HEK293 (cell line): ENCODE results near the gene CDC42BPA.

Experiments
- CTCF ChIA-PET: fragments of 350-600 bp; formaldehyde crosslinking; extraction: SDS; loops from one replicate; lab custom pipeline; 2021; ENCODE audit warnings: antibody characterized with exemption; lab: Yijun Ruan, JAX
- POLR2A ChIA-PET: fragments of 300-600 bp; formaldehyde crosslinking; extraction: SDS; loops from one replicate; lab custom pipeline; 2020; ENCODE audit warnings: antibody characterized with exemption, inconsistent platforms; lab: Yijun Ruan, JAX
- H3K27ac ChIP-seq: fragments of 200-500 bp; sonication (Bioruptor generic); 2 replicates; pipeline ENCODE4 v1.5.1; 2014; ENCODE audit warnings: low read depth, low read length, control low read depth, inconsistent platforms; ENCODE audit errors: extremely low read depth
- H3K36me3 ChIP-seq, 2 experiments: fragments of 200-500 bp in 1 of 2; sonication (Bioruptor generic) in 1 of 2; 1 replicate in 1 of 2; 2 replicates in 1 of 2; pipeline ENCODE4 v1.5.1; 2014 to 2017; ENCODE audit warnings: inconsistent platforms in 2 of 2, low read length in 2 of 2; ENCODE audit not compliant: control insufficient read depth in 2 of 2, insufficient read depth in 1 of 2
- H3K4me1 ChIP-seq: fragments of 200-500 bp; sonication (Bioruptor generic); 2 replicates; pipeline ENCODE4 v1.5.1; 2014; ENCODE audit warnings: mild to moderate bottlenecking, low read length, inconsistent platforms; ENCODE audit not compliant: control insufficient read depth, insufficient read depth
- H3K4me3 ChIP-seq: 2 replicates; pipeline ENCODE4 v1.5.1; 2011; ENCODE audit warnings: low read depth, mild to moderate bottlenecking, control low read depth, low read length, moderate library complexity
- H3K9me3 ChIP-seq: fragments of 200-500 bp; sonication (Bioruptor generic); 2 replicates; pipeline ENCODE4 v1.5.1; 2014; ENCODE audit warnings: low read depth, low read length, inconsistent platforms; ENCODE audit not compliant: control insufficient read depth, insufficient read depth
- BCL11B ChIP-seq: fragments of 450-650 bp; formaldehyde crosslinking; IDR thresholded peaks from 2 replicates; pipeline ENCODE4 v1.5.1; 2016; ENCODE audit warnings: low read depth, missing biosample characterization, missing genetic modification characterization
- EGR2 ChIP-seq: fragments of 450-650 bp; formaldehyde crosslinking; IDR thresholded peaks from 2 replicates; pipeline ENCODE4 v1.5.1; 2016; ENCODE audit warnings: low read depth, missing biosample characterization, missing genetic modification characterization
- REPIN1 ChIP-seq: fragments of 450-650 bp; formaldehyde crosslinking; IDR thresholded peaks from 2 replicates; pipeline ENCODE4 v1.5.1; 2017; ENCODE audit warnings: missing biosample characterization, missing genetic modification characterization, low read depth
- SCRT1 ChIP-seq: fragments of 450-650 bp; formaldehyde crosslinking; IDR thresholded peaks from 2 replicates; pipeline ENCODE4 v1.5.1; 2016; ENCODE audit warnings: missing biosample characterization, missing genetic modification characterization, borderline replicate concordance
- YY2 ChIP-seq: fragments of 450-650 bp; formaldehyde crosslinking; IDR thresholded peaks from 2 replicates; pipeline ENCODE4 v1.5.1; 2016; ENCODE audit warnings: missing biosample characterization, missing genetic modification characterization
- ZFP3 ChIP-seq: fragments of 450-650 bp; formaldehyde crosslinking; IDR thresholded peaks from 2 replicates; pipeline ENCODE4 v1.5.1; 2016; ENCODE audit warnings: low read depth, missing biosample characterization, missing genetic modification characterization
- ZNF114 ChIP-seq: fragments of 450-650 bp; formaldehyde crosslinking; IDR thresholded peaks from 2 replicates; pipeline ENCODE4 v1.5.0; 2017; ENCODE audit warnings: missing biosample characterization, missing genetic modification characterization
- ZNF2 ChIP-seq: fragments of 450-650 bp; formaldehyde crosslinking; IDR thresholded peaks from 2 replicates; pipeline ENCODE4 v1.5.1; 2016; ENCODE audit warnings: missing biosample characterization, missing genetic modification characterization
- ZNF202 ChIP-seq: fragments of 450-650 bp; formaldehyde crosslinking; IDR thresholded peaks from 2 replicates; pipeline ENCODE4 v1.5.1; 2016; ENCODE audit warnings: missing biosample characterization, missing genetic modification characterization, borderline replicate concordance
- ZNF239 ChIP-seq: fragments of 450-650 bp; formaldehyde crosslinking; IDR thresholded peaks from 2 replicates; pipeline ENCODE4 v1.5.1; 2016; ENCODE audit warnings: missing biosample characterization, missing genetic modification characterization
- ZNF596 ChIP-seq: fragments of 450-650 bp; IDR thresholded peaks from 2 replicates; pipeline ENCODE4 v1.5.0; 2018; ENCODE audit warnings: missing biosample characterization, mild to moderate bottlenecking, missing genetic modification characterization, moderate library complexity
- ZNF624 ChIP-seq: fragments of 450-650 bp; formaldehyde crosslinking; IDR thresholded peaks from 2 replicates; pipeline ENCODE4 v1.5.1; 2017; ENCODE audit warnings: missing biosample characterization, missing genetic modification characterization
- ZSCAN30 ChIP-seq: fragments of 450-650 bp; IDR thresholded peaks from 2 replicates; pipeline ENCODE4 v1.5.1; 2018; ENCODE audit warnings: missing biosample characterization, mild to moderate bottlenecking, missing genetic modification characterization, moderate library complexity
- TF ChIP-seq, protein P1 (sequence below): fragments of 450-650 bp; formaldehyde crosslinking; IDR thresholded peaks from 2 replicates; pipeline ENCODE4 v1.5.1; 2016; ENCODE audit warnings: missing biosample characterization, missing genetic modification characterization
- TF ChIP-seq, protein P2 (sequence below): fragments of 450-650 bp; formaldehyde crosslinking; IDR thresholded peaks from 2 replicates; pipeline ENCODE4 v1.5.1; 2016; ENCODE audit warnings: missing biosample characterization, missing genetic modification characterization
- TF ChIP-seq, protein P3 (sequence below): fragments of 450-650 bp; formaldehyde crosslinking; IDR thresholded peaks from 2 replicates; pipeline ENCODE4 v1.5.1; 2017; ENCODE audit warnings: missing biosample characterization, missing genetic modification characterization
- TF ChIP-seq, protein P4 (sequence below): fragments of 450-650 bp; IDR thresholded peaks from 2 replicates; pipeline ENCODE4 v1.5.1; 2018; ENCODE audit warnings: missing biosample characterization, mild to moderate bottlenecking, missing genetic modification characterization
- TF ChIP-seq, protein P5 (sequence below): fragments of 450-650 bp; formaldehyde crosslinking; IDR thresholded peaks from 2 replicates; pipeline ENCODE4 v1.5.1; 2016; ENCODE audit warnings: missing biosample characterization, missing genetic modification characterization

CDC42BPA gene

DNA sequence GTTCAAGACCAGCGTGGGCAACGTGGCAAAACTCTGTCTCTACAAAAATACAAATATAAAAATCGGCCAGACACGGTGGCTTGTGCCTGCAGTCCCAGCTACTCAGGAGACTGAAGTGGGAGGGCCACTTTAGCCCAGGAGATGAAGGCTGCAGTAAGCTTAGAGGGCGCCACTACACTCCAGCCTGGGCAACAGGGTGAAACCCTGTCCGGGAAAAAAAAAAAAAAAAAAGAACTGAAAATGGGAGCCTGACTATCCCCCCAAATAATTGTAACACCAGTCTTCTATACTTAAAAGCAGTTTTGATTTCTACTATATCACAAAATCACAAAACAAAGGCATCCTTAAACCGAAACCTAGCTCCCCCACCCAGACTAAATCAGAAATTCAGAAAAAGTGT, 60.3 kb downstream of the CDC42BPA start:
- Histone ChIP-seq H3K27ac (no peak overlapping the region), H3K4me1 (peaks cover 3% of the 10 kb centered on the region; the same call in 1 of the 2 replicates), H3K4me3 (no peak overlapping the region), H3K36me3 (no peaks in the 10 kb centered on the region), H3K9me3 (no peaks in the 10 kb centered on the region)
- ChIA-PET CTCF (no interaction called here), POLR2A (no interaction called here)
- TF ChIP-seq SCRT1 (tag by site-specific recombination): peak; percentile 54; the same call in 1 of the 2 replicates
- TF ChIP-seq, protein P1, sequence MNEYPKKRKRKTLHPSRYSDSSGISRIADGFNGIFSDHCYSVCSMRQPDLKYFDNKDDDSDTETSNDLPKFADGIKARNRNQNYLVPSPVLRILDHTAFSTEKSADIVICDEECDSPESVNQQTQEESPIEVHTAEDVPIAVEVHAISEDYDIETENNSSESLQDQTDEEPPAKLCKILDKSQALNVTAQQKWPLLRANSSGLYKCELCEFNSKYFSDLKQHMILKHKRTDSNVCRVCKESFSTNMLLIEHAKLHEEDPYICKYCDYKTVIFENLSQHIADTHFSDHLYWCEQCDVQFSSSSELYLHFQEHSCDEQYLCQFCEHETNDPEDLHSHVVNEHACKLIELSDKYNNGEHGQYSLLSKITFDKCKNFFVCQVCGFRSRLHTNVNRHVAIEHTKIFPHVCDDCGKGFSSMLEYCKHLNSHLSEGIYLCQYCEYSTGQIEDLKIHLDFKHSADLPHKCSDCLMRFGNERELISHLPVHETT (tag by site-specific recombination): no peak

DNA sequence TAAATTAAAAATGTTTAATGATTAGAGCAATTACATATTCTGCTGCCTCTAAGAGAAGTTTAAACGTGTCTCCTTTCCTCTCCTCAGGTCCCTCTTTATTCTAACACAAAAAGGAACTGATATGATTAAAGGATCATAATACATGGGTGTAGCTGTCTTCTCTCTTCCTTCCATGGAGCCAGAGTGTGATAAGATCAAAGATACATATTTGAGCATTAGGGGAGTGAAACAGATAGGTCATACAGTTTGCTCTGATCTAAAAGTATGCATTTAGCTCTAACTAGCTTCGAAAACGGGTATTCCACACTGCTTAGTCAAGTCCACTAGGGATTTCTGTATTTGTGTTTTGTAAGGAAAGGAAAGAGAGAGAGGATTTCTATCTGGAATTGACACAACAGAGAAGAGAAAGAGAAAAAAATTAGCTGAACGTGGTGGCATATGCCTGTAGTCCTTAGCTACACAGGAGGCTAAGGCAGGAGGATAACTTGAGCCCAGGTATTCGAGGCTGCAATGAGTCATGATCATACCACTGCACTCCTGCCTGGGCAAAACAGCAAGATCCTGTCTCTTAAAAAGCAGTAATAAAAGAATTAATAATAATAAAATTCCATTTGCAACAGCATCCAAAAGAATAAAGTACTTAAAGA, 63.1 kb downstream of the CDC42BPA start:
- no peak for TF ChIP-seq ZNF114 (tag by site-specific recombination)
- TF ChIP-seq, protein P2, sequence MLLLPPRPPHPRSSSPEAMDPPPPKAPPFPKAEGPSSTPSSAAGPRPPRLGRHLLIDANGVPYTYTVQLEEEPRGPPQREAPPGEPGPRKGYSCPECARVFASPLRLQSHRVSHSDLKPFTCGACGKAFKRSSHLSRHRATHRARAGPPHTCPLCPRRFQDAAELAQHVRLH (tag by site-specific recombination): 0 out of 2 replicates have a peak, but pooled peaks have one; percentile 12
- no peak overlapping the region for H3K27ac ChIP-seq
- no peaks in the 10 kb centered on the region for H3K9me3 ChIP-seq
- POLR2A ChIA-PET: no interaction called here
- no peaks in the 10 kb centered on the region; a peak in 1 of 3 replicates for H3K36me3 ChIP-seq
- CTCF ChIA-PET: interaction anchor here (0.5 to 1.4 kb wide), 3 partner anchors 11 to 21 kb away, joined by 3 to 6 read pairs (median 3); no protein-coding TSS in a partner anchor
- peaks cover 3% of the 10 kb centered on the region; the same call in 1 of the 2 replicates for H3K4me1 ChIP-seq
- no peak overlapping the region for H3K4me3 ChIP-seq

DNA sequence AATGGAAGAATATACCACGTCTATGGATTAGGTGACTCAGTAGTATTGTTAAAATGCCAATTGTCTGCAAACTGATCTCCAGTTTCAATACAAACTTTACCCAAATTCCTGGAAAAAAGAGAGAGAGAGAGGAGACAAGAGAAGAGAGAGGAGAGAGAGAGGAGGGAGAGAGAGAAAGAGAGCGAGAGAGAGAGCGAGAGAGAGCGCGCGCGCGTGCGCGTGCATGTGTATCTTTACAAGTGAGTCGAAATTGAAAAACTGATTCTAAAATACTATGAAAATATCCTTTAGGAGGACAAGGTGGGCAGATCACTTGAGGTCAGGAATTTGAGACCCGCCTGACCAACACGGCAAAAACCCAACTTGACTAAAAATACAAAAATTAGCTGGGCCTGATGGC, 65.2 kb downstream of the CDC42BPA start:
- ChIA-PET POLR2A (no interaction called here), CTCF (no interaction called here)
- Histone ChIP-seq H3K9me3 (no peaks in the 10 kb centered on the region), H3K27ac (no peak overlapping the region), H3K4me1 (peaks cover 3% of the 10 kb centered on the region; the same call in 1 of the 2 replicates), H3K36me3 (no peaks in the 10 kb centered on the region; a peak in 1 of 3 replicates), H3K4me3 (no peak overlapping the region)
- TF ChIP-seq ZNF596: peak; percentile 99
- TF ChIP-seq, protein P3, sequence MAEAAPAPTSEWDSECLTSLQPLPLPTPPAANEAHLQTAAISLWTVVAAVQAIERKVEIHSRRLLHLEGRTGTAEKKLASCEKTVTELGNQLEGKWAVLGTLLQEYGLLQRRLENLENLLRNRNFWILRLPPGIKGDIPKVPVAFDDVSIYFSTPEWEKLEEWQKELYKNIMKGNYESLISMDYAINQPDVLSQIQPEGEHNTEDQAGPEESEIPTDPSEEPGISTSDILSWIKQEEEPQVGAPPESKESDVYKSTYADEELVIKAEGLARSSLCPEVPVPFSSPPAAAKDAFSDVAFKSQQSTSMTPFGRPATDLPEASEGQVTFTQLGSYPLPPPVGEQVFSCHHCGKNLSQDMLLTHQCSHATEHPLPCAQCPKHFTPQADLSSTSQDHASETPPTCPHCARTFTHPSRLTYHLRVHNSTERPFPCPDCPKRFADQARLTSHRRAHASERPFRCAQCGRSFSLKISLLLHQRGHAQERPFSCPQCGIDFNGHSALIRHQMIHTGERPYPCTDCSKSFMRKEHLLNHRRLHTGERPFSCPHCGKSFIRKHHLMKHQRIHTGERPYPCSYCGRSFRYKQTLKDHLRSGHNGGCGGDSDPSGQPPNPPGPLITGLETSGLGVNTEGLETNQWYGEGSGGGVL (tag by site-specific recombination): 0 out of 2 replicates have a peak, but pooled peaks have one; percentile 14
- no peak for TF ChIP-seq ZNF624 (tag by site-specific recombination)
- TF ChIP-seq ZNF202 (tag by site-specific recombination): 0 out of 2 replicates have a peak, but pooled peaks have one; percentile 20

DNA sequence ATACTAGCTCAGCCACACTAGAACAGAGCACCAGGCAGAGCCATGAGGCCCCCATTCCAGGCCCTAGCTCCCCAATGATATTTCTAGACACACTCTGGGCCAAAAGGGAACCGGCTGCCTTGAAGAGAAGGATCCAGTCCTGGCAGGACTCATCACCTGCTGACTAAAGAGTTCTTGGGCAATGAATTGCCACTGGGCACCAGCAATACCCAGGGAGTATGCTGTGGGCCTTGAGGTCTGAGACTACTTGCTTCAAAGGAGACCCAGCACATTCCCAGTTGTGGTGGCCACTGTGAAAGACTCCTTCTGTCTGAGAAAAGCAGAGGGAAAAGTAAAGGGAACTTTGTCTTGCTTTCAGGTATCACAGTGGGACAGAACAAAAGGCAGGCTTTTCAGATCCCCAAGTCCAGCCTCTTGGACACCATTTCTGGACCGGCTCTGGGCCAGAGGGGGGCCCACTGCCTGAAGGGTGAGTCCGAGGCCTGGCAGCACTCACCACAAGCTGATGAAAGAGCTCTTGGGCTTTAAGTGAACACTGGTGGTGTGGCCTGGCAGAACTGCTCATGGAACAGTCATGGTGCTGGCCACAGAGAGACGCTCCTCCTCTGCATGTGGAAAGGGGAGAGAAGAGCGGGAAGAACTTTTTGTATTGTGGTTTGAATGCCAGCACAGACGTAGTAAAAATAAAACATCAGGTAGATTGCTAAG, 72.5 kb downstream of the CDC42BPA start:
- CTCF ChIA-PET: interaction anchor here (0.6 kb wide), 1 partner anchor 11 kb away, joined by 3 read pairs; no protein-coding TSS in a partner anchor
- TF ChIP-seq EGR2 (no peak), ZNF2 (tag by site-specific recombination) (no peak), YY2 (no peak), ZSCAN30 (no peak), REPIN1 (tag by site-specific recombination) (no peak), BCL11B (no peak), ZNF239 (tag by site-specific recombination) (no peak), ZFP3 (tag by site-specific recombination) (no peak)
- TF ChIP-seq, protein P4, sequence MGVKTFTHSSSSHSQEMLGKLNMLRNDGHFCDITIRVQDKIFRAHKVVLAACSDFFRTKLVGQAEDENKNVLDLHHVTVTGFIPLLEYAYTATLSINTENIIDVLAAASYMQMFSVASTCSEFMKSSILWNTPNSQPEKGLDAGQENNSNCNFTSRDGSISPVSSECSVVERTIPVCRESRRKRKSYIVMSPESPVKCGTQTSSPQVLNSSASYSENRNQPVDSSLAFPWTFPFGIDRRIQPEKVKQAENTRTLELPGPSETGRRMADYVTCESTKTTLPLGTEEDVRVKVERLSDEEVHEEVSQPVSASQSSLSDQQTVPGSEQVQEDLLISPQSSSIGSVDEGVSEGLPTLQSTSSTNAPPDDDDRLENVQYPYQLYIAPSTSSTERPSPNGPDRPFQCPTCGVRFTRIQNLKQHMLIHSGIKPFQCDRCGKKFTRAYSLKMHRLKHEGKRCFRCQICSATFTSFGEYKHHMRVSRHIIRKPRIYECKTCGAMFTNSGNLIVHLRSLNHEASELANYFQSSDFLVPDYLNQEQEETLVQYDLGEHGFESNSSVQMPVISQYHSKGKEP (tag by site-specific recombination): no peak
- TF ChIP-seq, protein P5, sequence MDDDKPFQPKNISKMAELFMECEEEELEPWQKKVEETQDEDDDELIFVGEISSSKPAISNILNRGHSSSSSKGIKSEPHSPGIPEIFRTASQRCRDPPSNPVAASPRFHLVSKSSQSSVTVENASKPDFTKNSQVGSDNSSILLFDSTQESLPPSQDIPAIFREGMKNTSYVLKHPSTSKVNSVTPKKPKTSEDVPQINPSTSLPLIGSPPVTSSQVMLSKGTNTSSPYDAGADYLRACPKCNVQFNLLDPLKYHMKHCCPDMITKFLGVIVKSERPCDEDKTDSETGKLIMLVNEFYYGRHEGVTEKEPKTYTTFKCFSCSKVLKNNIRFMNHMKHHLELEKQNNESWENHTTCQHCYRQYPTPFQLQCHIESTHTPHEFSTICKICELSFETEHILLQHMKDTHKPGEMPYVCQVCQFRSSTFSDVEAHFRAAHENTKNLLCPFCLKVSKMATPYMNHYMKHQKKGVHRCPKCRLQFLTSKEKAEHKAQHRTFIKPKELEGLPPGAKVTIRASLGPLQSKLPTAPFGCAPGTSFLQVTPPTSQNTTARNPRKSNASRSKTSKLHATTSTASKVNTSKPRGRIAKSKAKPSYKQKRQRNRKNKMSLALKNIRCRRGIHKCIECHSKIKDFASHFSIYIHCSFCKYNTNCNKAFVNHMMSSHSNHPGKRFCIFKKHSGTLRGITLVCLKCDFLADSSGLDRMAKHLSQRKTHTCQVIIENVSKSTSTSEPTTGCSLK: no peak

More for the DNA sequence above, 72.5 kb downstream of the CDC42BPA start:
- Histone ChIP-seq H3K4me1 (0 out of 2 replicates have a peak, but pooled peaks cover 5% of the 10 kb centered on the region), H3K27ac (no peak overlapping the region), H3K9me3 (no peaks in the 10 kb centered on the region), H3K4me3 (no peak overlapping the region), H3K36me3 (no peaks in the 10 kb centered on the region; a peak in 1 of 3 replicates)
- POLR2A ChIA-PET: interaction anchor here (0.7 kb wide), 1 partner anchor 549 kb away, joined by 5 read pairs; no protein-coding TSS in a partner anchor
